HG03432 (cell line): ENCODE results near the gene CST9.

Experiments
- ATAC-seq: cut with Tn5 transposase; IDR thresholded peaks from one replicate; pipeline ENCODE4 v1.9.1; 2021; ENCODE audit warnings: mild to moderate bottlenecking, moderate library complexity; ENCODE audit not compliant: unreplicated experiment

CST9 gene

DNA sequence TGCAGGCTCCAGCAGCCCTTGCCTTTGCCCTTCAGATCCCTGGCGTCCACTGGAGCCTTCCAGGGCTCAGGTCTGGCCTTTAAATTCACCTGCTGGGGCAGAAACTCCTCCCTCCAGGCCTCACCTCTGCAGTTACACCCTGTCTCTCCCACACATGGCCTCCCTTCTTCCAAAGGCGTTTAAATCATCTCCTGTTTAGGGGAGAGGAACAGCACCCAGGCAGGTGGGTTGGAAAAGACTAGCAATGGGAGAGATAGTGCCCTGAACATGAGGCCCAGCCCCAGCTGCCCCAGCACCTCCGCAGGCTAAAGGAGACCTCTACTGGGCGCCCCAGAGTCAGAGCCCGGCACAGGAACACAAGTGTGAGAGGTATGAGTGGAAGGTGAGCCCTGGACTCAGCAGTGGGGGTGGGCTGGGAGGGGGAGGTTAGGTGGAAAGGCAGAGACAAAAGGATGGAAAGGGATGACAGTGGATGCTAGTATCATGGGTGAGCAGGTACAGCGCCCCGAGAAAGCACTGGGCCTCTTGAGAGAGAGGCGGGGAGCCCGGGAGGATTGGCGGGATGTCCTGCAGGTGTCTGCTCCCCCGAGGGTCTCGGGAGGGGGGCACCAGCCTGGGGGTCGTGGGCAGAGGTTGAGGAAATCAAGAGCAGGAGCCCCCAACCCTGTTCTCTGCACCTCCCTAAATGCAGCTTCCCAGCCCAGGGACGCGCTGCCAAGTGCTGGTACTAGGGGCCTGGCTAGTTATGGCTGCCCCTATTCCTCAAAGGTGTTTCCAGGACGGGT lies at the start of gene CST9:
CST9 (minus strand) TSS at position 51 of the 785 bp plus-strand sequence. CDS start 53 bp downstream, outside the sequence.
- no peak for ATAC-seq

- no peak for ATAC-seq
Observed at GRCh38 chr20:23654717-23655116, 49.0 kb upstream of the CST9 start.

DNA sequence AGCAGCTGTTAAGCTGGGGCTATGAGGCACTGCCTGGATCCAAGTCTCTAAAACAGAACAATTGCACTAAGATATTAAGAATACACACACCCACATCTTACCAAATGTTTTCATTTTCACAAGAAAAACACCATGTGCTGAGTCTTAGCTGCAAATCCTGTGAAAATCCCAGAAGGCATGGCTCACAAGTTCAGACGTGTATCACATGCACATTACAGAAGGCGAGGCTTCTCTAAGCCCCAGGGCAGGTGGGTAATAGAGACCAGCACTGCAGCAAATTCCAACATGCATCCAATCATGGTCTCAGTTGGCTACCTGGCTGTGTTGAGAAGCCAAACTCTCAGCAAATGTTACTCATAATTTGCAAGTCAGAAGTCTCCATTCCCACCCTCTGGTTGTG lies 48.3 kb upstream of the CST9 start:
- no peak for ATAC-seq

GRCh38 chr20:23653400-23653938 lies 47.8 kb upstream of the CST9 start:
- ATAC-seq, result no peak

DNA sequence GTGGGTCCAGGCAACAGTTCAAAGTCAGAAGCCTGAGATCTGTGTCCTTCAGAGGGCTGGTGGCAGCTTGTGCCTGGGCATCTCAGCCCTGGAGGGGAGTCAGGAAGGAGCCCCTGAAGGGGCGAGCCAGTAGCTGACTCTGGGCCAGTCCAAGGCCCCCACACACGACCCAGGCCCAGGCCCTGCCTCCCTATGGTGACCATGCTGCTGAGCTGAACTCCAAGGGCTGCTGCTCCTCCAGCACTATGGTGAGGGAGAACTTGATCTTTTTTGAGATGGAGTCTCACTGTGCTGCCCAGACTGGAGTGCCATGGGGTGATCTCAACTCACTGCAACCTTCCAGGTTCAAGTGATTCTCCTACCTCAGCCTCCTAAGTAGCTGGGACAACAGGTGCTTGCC lies 47.2 kb upstream of the CST9 start:
- no peak for ATAC-seq

GRCh38 chr20:23652371-23652770 lies 46.7 kb upstream of the CST9 start:
- ATAC-seq, result no peak

- ATAC-seq, result no peak
Observed at GRCh38 chr20:23651117-23651516, 45.4 kb upstream of the CST9 start.

- no peak for ATAC-seq
Observed at GRCh38 chr20:23649830-23650417, 44.2 kb upstream of the CST9 start.

GRCh38 chr20:23649242-23649641 lies 43.5 kb upstream of the CST9 start:
- no peak for ATAC-seq

- no peak for ATAC-seq
Observed at GRCh38 chr20:23647346-23647745, 41.6 kb upstream of the CST9 start.

DNA sequence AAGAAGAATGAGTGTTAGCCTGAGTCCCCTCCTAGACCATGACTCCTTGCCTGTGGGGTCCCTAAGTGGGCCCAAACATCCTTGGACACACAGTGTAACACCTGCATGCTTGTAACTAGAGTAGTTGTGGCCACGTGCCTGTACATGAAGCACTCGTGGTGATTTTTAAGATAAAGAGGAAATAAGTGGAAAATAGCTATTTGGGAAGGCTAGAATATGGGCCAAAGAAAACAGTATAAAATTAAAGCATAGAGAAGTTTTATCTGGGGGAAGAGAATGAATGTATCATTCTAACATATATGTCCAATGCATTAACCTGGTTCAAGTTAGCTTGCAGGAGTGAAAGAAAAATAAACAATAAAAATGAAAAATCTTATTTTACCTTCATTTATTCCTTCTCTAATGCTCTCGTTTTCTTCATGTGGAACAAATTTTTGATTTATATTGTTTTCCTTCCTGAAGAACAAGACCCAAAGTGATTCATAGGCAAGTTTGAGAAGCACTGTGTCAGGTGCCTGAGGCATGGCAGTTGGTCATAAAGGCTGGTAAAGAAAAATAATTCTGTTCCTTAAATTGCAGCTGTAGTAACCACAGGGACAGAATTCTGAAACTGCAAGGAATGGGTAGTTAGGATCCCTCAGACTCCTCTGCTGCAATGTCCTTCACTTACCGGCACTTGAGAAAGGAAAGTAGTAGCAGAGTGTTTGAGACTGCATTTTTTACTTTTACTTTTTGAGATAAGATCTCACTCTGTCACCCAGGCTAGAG lies 40.6 kb upstream of the CST9 start:
- ATAC-seq, result no peak

DNA sequence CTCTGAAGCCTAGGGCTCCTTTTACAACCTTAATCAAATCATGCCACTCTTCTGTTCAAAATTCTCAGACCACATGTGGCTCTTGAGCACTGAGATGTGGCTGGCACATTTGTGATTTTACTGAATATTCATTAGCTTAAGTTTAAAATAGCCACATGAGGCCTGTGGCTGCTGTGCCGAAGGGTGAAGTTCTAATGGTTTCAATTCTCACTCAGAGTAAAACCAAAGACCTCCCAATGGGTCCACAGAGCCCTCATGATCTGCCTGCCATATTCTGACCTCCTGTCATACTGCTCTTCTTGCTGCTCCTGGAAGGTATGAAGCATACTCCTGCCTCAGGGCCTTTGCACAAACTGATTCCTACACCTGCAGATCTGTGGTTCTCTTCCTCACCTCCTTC lies 39.9 kb upstream of the CST9 start:
- ATAC-seq, result peak; percentile 44

GRCh38 chr20:23644164-23644563 lies 38.4 kb upstream of the CST9 start:
- no peak for ATAC-seq

DNA sequence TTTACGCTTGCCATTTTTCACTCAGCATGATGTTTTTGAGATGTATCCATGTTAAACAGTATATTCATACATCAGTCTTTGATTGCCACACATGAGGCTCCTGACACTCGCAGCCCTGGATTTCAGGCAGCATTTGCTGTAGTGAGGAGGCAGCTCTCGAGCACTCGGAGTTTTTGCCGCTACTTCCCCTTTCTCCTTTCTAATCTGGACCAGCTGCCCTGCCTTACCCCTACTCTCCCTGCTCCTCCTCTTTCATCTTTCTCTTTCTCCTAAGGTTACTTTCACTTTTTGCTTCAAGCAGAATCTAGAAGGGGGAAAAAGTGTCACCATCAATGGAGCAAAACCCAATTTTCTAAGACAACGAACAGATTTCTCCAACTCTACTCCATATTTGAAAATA lies 37.9 kb upstream of the CST9 start:
- no peak for ATAC-seq

- no peak for ATAC-seq
Observed at GRCh38 chr20:23641936-23642751, 36.4 kb upstream of the CST9 start.

GRCh38 chr20:23640671-23641667 lies 35.3 kb upstream of the CST9 start:
- ATAC-seq, result no peak

- ATAC-seq, result no peak
Observed at GRCh38 chr20:23640018-23640601, 34.4 kb upstream of the CST9 start.

GRCh38 chr20:23639490-23639958 lies 33.8 kb upstream of the CST9 start:
- ATAC-seq, result no peak

DNA sequence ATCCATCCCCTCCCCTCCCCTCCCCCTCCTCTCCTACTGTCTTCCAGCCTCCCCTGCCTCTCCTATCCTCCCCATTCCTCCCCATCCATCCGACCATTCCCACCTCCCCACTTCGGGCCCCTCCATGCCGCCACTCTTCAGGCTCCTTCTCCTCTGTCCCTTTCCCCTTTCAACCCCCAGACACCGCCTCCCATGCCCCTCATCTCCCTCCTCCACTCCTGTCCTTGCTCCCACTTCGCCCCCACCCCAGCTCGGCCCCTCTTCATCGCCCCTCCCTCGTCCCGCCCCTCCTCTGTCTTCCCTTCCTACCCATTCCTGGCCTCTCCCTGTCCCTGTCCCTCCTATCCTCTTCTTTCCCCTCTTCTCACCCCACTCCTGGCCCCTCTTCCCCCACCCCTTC lies 32.6 kb upstream of the CST9 start:
- ATAC-seq, result no peak
